OCI-LY1 (cell line): ENCODE results near the gene PPIB.

Experiments
- EZH2 ChIP-seq: fragments of 200-600 bp; sonication (generic), shearing (Covaris generic); IDR thresholded peaks from 2 replicates; pipeline ENCODE4 v1.8.0; 2017; ENCODE audit warnings: borderline replicate concordance, mixed run types, mild to moderate bottlenecking, antibody characterized with exemption, low read length, moderate library complexity, mixed read lengths
- TF ChIP-seq, protein P1 (sequence below): fragments of 200-600 bp; sonication (generic), shearing (Covaris generic); IDR thresholded peaks from 2 replicates; pipeline ENCODE4 v1.5.1; 2017; ENCODE audit warnings: mild to moderate bottlenecking, antibody characterized with exemption, low read length, moderate library complexity, mixed read lengths

DNA sequence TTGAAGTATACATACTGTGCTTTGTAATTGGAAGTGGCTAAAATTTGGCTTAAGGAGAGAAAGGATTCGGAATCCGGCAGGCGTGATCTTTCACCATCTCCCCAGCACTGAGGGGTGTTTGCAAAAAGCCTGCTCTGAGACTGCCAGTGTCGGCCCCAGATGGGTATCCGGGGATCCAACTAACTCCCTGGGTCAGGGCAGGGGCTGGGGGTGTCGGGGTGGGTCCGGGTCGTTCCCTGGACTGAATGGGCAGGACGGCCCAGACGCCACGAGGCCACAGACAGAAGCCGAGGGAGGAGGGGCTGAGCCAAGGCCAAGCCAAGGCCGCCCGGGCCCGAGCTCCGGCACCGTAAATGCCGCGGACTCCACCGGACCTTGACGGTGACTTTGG, 349 bp downstream of the PPIB start:
- TF ChIP-seq, protein P1, sequence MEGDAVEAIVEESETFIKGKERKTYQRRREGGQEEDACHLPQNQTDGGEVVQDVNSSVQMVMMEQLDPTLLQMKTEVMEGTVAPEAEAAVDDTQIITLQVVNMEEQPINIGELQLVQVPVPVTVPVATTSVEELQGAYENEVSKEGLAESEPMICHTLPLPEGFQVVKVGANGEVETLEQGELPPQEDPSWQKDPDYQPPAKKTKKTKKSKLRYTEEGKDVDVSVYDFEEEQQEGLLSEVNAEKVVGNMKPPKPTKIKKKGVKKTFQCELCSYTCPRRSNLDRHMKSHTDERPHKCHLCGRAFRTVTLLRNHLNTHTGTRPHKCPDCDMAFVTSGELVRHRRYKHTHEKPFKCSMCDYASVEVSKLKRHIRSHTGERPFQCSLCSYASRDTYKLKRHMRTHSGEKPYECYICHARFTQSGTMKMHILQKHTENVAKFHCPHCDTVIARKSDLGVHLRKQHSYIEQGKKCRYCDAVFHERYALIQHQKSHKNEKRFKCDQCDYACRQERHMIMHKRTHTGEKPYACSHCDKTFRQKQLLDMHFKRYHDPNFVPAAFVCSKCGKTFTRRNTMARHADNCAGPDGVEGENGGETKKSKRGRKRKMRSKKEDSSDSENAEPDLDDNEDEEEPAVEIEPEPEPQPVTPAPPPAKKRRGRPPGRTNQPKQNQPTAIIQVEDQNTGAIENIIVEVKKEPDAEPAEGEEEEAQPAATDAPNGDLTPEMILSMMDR: no peak
- TF ChIP-seq EZH2: no peak
